A204.1 (cell line): ENCODE data around the gene LRIT3.

Source experiments
- FAIRE-seq: peaks from 2 replicates; lab custom pipeline; 2012; peaks lifted over from hg19 to GRCh38; lab: Jason Lieb, UNC

LRIT3 gene, protein sequence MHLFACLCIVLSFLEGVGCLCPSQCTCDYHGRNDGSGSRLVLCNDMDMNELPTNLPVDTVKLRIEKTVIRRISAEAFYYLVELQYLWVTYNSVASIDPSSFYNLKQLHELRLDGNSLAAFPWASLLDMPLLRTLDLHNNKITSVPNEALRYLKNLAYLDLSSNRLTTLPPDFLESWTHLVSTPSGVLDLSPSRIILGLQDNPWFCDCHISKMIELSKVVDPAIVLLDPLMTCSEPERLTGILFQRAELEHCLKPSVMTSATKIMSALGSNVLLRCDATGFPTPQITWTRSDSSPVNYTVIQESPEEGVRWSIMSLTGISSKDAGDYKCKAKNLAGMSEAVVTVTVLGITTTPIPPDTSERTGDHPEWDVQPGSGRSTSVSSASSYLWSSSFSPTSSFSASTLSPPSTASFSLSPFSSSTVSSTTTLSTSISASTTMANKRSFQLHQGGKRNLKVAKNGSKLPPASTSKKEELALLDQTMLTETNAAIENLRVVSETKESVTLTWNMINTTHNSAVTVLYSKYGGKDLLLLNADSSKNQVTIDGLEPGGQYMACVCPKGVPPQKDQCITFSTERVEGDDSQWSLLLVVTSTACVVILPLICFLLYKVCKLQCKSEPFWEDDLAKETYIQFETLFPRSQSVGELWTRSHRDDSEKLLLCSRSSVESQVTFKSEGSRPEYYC

DNA sequence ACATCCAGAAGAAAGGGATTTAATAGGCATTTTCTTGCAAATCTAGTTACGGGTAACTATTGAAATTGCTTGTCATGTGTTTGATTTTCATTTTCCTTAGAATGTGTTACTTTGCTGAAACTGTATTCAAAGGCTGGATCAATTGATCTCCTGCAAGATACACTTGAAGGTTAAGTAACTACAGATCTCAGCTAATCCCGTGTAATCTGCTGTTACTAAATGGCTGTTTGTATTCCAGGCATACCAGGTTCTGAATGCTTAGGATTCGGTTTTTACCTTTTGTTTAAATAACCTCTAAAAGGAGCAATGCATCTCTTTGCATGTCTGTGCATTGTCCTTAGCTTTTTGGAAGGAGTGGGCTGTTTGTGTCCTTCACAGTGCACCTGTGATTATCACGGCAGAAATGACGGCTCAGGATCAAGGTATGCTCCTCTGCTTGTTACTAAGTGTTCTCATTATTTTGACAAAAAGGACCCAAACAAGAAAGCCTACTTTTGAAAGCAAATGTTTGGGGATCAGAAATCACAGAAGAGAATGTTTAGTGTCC is at the start of gene LRIT3:
Gene LRIT3 (plus strand): TSS at position 212 of the 547 bp plus-strand sequence. CDS start 95 bp downstream, at position 307.
- FAIRE-seq, result no peak

DNA sequence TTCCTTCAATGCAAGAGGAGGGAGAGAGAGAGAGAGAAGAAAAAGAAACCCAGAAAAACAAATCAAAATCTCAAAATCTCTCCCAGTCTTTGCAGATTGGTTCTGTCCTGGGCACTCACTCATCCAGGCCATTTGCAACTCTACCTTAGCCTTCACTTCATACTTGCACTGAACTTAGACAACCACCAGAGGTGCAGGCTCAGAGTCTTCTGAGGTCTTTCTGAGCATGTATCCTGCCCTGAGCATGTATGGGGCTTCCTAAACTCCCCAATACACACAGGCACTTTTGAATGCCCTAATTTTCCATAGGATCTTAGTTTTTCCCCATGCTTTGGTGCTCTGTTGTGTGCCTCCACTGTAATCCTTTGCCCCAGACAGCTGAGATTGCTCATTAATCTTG is 49.0 kb upstream of the LRIT3 start:
- no peak for FAIRE-seq

DNA sequence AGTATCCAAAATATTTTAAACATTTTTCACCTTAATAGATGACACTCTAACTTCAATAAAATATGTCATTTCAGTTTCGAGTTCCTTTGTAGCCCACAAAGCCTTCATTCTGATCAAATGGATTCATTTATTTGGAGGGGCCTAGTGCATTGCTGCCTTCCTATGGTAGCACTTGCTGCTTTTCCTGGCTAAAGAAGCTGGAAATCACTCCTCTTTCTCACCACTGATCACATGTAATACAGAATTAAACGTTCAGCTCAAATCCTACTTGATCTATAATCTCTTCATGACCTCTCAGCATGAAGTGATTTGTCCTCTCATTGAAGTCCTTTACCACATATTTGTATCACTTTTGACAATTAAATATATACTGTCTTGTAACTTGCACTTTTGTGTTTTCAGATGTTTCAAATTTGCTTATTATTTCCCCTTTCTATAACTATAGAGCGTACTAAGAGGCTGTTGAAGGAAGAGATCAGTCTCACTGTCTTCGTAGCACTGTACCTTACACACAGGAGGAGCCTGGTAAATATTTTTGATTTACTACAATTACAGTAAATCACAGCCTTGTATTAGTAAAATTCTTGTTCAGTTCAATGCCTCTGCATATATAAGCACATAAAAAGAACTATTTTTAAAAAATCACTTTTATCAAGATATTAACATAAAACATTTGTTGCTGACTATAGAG is 46.7 kb upstream of the LRIT3 start:
- FAIRE-seq, result no peak

DNA sequence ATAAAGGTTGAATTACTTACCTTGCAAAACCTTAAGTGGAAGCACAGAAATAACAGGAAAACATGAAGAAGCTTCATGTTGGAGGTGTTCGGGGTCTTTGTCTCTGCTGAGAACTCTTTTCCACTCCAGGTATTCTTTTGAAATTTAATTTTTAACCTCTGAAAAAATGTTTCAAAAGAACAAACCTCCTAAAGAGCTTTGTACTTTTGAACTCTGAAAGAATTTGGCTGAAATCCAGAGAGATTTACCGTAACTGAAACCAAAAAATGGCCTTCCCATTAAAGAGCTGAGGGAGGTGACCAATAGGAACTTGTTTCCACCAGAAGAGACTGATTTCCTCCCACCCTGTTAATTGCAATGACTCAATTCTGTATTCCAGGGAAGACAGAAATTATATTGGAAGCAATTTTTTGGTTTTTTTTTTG is 46.0 kb upstream of the LRIT3 start, which contains the start of gene CFI:
Gene CFI (minus strand): TSS at position 105 of the 425 bp plus-strand sequence. CDS start 28 bp downstream, at position 77.
- FAIRE-seq, result no peak

DNA sequence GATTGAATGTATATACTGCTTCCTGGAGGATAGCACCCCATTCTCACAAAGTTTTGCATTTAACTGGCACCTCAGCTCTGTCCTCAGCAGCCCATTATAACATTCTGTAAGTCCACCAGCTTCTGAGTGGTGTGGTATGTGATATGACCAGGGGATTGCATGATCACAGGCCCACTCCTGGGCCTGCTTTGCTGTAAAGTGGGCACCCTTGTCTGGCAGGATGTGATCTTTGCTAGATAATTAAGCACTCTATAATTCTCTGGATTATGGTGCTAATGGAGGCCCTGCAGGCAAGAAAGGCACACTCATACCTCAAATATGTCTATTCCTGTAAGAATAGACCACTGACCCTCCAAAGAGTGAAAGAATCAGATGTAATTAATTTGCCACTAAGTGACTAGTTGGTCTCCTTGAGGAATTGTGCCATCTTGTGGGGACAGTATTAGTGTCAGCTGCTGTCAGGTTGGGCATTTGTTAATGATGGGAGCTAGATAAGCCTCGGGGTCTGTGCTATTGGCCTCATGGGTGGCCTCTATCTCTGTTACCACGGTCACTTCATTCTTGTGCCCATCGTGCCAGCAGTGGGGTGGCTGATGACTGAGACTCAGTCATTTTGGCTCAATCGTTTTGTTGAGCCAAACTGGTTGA is 43.9 kb upstream of the LRIT3 start:
- FAIRE-seq, result no peak

DNA sequence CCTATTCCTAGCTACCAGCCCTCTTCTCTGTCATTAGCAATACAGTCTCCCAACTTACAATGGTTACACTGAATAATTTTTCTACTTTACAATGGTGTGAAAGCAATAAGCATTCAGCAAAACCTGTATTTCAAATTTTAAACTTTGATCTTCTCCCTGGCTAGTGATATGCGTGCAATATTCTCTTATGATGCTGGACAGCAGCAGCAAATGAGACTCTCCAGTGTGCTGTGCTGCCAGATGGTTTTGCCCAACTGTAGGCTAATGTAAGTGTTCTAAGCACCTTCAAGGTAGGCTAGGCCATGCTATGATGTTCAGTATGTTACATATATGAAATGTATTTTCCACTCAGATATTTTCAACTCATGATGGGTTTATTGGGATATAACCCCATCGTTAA is 38.3 kb upstream of the LRIT3 start:
- no peak for FAIRE-seq

DNA sequence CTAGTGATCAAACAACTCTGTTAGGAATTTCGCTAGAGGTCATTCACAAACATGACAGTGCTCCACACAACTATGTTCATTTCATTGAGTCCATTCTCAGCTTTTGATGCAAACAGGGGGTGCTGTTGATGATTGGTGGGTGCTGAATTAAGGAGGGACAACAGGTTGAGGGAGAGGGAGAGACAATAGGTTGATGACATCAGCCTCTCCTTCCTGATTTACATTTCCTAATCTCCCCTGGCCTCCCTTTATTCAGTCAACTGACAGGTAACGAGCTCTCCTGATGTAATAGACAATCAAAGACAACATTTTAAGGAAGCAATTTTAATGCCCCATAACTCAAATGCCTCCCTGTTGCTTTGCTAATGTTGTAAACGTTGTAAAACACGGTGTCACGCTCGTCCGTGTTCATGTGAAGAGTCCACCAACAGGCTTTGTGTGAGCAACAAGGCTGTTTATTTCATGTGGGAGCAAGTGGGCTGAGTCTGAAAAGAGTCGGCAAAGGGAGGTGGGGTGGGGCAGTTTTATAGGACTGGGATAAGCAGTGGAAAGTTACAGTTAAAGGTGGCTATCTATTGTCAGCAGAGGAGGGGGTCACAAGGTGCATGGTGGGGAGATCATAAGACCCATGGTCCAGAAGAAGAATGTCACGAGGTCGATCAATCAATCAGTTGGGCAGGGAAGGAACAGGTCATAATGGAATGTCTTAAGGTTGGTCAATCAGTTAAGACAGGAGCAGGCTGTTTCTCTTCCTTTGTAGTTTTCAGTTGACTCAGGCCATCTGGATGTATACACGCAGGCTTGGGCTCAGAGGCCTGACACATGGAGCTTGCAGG is 37.1 kb upstream of the LRIT3 start:
- no peak for FAIRE-seq

DNA sequence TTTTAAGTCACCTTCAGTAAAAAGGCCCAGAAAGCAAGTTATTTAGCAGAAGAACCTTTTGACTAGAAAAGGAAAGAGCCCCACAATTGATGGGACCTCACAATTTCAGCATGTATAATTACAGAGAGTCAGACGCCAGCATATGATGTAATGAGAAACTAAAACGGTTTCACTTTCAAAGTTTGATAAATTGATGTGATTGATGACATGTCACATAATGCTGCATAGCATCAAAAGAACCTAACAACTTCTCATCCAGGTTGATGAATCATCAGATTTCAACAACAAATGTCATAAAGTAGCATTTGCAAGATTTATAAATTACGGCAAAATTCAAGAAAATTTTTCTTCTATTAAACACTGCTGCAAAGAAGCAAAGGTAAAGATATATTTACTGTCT is 36.2 kb upstream of the LRIT3 start:
- no peak for FAIRE-seq

DNA sequence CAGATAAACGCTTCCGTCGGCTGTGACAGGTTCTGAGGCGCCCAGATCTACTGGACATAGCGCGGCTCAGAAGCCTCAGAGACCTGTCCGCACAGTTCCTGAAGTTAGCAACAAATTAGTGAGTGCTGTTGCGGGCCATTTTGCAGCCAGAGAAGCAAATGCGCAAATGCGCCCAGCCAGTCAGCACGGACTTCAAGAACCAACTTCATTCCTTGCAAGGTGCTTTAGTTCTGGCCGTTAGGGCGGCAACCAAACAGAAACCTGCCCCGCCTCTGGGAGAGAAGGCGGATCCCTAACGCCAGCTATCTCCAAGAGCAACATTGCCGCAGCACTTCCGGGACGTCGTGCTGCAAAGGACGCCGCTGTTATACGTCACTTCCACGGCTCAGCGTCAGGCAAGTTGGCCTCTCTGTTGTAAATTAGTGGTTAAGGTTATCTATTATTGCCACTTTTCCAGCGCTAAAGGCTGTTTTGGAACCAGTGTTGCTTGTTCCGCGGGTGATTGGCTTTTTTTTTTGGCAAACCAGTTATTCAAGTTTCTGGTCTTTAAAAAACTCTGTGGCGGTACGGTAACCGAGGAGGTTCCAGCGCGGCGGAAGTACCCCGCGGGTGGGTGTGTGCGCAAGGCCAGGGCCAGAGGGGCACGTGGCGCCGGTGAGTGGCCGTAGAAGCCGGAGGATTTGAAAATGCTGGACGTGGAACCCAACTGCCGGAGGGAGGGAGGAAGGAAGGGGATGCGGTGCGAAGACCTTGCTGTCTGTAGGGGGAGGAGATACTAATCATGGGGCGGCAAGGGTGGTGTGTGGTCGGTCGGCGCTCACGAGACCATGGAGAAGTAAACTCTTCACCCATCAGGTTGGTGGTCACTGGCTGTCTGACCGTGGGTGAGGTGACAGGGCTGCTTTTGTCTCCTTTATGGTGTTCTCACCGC is 32.5 kb upstream of the LRIT3 start, which contains the start of gene GAR1:
Gene GAR1 (plus strand): TSS at position 612 of the 931 bp plus-strand sequence. CDS start 403 bp downstream, outside the sequence.
- FAIRE-seq, result peak; percentile 97

DNA sequence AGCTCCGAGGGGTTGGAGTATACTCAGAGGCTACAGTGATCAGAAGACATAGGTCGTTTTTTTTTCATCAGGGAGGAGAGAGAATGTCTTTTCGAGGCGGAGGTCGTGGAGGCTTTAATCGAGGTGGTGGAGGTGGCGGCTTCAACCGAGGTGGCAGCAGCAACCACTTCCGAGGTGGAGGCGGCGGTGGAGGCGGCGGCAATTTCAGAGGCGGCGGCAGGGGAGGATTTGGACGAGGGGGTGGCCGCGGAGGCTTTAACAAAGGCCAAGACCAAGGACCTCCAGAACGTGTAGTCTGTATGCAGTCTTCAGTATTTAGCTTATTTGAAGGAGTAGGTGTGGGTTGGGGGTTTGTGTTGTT is 31.8 kb upstream of the LRIT3 start:
- no peak for FAIRE-seq

DNA sequence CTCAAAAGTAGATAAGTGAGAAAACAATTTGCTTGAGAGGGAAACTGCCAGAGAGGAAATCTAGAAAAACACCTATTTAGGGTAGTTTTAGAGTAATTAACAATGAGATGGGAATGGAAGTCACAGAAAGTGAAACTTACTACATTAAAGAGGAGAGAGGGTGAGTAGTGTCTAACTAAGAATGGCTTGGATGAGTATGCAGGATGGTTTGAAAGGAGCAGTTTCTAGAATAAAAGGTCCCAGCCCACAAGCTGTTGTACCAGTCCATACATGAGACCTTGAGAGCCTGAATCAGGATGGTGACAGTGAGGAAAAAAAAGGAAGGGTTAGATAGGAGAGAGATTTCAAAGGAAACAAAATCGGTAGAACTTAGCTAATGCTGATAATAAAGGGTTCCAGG is 31.0 kb upstream of the LRIT3 start:
- FAIRE-seq, result no peak

DNA sequence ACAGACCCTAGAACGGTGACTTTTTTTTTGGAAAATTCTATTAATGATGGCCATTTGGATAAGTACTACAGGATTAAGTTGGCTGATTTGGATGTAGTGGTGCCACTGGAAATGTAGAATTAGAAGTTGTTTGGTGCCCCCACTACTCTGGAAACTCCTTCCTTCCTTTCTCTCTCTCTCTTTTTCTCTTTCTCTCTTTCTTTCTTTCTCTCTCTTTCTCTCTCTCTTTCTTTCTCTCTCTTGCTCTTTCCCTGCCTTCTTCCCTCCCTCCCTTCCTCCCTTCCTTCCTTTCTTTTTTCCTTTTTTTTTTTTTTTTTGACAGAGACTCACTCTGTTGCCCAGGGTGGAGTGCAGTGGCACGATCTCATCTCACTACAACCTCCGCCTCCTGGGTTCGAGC is 29.6 kb upstream of the LRIT3 start:
- FAIRE-seq, result no peak

DNA sequence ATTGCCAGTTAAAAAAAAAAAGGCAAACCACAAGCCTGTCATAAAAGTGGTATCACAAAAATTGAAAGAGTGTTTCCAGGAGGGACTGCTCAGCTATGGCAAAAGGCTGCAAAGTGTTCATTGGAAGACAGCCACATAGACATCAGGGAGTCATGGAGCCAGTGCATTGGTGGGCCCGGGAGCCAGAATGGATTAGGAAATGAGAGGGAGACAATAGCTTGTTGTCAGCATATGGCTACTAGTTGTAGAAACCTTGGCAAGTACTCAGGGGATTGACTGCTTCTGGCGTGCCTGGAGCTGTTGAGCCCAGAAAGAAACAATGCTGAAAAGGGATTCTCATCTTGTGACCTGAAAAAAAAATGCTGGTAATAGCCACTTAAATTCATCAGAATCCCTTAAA is 27.3 kb upstream of the LRIT3 start:
- no peak for FAIRE-seq

DNA sequence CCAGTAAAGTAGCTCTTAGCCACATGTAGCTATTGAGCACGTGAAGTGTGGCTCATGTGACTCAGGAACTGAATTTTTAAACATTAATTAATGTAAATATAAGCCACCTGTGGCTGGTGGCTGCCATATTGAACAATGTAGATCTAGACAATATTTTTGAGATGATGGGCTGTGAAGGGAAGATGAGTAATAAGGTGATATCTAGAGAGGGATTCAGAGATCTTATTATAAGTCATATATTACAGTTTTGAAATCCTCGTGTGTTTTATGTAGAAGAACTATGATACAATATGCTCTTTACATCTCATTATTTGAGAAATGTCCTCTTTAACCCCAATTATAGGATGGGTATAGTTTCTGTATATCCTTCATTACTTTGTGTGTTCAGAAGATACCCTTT is 26.7 kb upstream of the LRIT3 start:
- FAIRE-seq, result no peak

DNA sequence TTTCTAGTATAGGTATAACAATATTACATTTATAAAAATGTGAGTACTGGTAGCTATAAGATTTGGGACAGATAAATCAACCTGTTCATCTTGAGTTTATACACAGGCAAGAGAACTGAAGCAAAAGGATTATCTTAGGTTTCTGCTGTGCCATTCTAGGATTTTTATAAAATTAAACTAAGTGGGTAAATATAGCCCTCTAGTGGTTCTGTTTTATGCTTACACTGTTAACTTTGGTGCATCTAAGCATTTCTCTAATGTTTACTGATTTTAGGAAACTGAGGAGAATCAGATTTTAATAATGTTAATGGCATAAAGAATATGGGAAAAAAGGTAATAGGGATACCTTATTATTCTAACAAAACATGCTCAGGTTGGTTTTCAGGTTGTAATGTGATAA is 21.2 kb upstream of the LRIT3 start:
- peak; percentile 93 for FAIRE-seq

DNA sequence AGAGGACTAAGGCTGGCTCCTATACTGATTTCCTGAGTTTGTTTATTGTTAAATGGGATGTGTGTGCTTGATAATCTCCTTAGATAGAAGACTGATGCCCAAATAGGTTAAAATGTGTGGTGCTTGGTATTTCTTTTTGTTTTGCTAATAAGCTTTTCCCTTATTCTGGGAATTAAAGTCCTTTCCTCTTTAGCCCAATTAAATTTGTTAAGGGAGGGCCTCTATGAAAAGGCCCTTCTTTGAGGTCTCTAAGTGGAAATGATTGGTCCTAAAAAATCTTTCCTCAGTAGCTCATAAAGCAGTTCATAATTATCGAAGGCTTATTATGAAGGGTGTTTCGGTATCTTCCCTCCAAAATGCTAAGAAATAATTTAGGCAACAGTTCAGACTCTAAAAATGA is 20.2 kb upstream of the LRIT3 start, which contains the start of gene RRH:
Gene RRH (plus strand): TSS at position 301 of the 400 bp plus-strand sequence. CDS start 56 bp downstream, at position 357.
- FAIRE-seq, result no peak

DNA sequence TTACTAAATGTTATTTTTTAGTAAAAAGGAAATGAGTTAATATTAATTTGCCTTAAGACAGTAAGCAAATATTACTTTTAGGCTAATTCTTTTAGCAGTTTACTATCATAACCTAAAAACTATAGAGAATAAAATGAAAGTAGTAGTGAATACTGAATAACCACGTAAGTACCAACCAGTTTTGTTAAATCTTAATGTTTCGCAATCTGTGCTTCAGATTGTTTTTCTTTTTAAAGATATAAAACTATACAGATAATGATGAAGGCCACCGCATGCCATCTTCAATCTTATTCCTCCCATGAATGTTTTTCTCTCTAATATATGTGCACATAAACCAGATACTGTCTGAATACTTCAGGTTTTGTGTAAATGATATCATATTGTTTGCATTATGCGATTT is 14.2 kb upstream of the LRIT3 start:
- FAIRE-seq, result no peak

DNA sequence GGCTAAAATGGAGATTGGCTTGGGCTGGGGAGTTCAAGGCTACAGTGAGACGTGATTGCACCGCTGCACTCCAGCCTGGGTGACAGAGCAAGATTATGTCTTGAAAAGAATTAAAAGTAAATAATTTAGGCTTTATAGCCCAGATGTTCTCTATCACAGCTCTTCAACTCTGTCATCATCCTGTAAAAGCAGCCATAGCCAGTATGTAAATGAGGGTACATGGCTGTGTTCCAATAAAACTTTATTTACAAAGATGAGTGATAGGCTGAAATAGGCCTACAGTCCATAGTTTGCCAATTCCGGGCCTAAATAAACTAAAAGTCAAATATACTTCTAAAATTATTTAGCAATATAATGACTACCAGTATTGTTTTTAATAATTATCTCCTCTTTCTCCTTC is 10.9 kb upstream of the LRIT3 start:
- FAIRE-seq, result no peak

DNA sequence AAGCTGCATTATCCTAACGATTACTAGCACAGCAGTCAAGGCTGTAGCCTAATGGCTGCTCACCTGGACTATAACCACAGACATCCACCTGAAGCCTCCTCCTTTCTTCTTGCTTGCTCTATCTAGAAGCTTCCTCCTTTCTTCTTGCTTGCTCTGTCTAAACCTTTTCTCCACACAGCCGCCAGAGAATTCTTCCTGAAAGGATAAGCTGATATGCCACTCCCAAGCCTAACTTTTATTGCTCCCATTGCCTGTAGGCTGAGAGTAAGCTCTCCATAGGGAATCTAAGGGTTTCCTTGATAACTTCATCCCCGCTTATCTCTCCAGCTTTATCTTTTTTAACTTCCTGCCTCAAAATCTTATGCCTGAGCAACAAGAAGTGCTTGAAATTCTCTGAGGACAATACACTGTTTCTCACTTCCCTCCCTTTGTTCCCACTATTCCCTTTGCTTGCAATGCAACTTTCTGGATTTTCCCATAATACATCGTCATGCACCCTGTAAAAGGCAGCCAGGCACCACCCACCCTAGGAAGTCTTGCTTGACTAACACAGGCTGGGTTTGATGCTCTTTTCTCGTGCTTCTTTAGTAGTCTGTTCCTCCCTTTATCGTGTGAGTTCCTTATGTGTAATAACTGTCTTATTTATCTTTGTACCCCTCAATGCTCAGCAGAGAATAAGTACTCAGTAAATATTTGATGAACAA is 1.4 kb upstream of the LRIT3 start:
- FAIRE-seq, result no peak
